Stimulated activated CD8-positive, alpha-beta memory T cell treated with anti-CD3 and anti-CD28 coated beads, Interleukin-12 subunit alpha, Interleukin-12 subunit beta, amount 100 ng/mL, for 4 hours (primary cell): ENCODE measurements around the gene SLC38A11.
"Not testable (repeated sequence)": the region's sequence is repeated elsewhere in the genome, so short reads cannot be mapped to it uniquely, and the experiment has no call there.

ENCODE experiments used
- DNase-seq: peaks from one replicate; pipeline ENCODE4 v3.0.0-alpha.2; 2020; ENCODE audit warnings: low read depth

Gene SLC38A11

GRCh38 chr2:164954954-164955701, at the start of gene SLC38A11:
Gene SLC38A11, minus strand, starts transcription at chr2:164955525. Its CDS starts 278 bp downstream, at chr2:164955247.
- DNase-seq: no peak

- DNase-seq: no peak
These were observed 48.3 kb upstream of the SLC38A11 start for GRCh38 chr2:165003443-165004130.

- no peak for DNase-seq
These were observed 47.3 kb upstream of the SLC38A11 start for GRCh38 chr2:165002638-165003037.

GRCh38 chr2:164994664-164995299, 39.5 kb upstream of the SLC38A11 start:
- not testable (repeated sequence) for DNase-seq

- DNase-seq: no peak
These were observed 38.1 kb upstream of the SLC38A11 start for GRCh38 chr2:164993287-164994016.

DNA sequence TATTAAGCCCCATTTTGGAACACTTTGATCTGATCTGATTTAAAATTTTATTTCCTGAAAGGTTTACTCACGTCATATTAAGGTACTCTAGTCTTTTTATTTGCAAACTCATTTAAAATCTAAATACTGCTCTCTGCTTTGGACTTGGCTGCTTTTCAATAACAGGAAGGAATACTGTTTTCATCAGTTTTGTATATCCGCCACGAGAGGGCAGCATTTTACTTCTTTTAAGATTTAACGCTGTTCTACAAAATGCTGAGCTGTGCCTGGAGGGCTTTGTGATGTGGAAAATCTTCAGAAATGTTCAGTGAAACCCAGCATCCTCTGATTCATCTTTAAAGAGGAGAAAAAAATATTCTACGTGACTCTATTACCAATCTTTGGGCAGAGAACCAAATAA, 37.5 kb upstream of the SLC38A11 start:
- no peak for DNase-seq

GRCh38 chr2:164992093-164992454, 36.7 kb upstream of the SLC38A11 start:
- not testable (repeated sequence) for DNase-seq

GRCh38 chr2:164991361-164992092, 36.2 kb upstream of the SLC38A11 start:
- DNase-seq: not testable (repeated sequence)

DNA sequence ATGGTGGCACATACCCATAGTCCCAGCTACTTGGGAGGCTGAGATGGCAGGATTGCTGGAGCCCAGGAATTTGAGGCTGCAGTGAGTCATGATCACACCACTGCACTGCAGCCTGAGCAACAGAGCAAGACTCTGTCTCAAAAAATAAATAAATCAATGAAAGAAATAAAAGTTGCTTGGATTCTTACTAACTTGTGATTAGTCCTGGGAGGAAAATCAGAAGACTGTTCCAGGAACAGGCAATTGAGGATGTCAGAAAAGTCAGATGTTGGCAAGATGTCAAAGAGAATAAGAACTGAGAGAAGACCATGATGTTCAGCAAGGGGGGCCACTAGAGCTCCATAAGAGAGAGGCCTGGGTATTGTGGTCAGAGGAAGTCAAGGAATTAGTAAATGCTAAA, 35.6 kb upstream of the SLC38A11 start:
- not testable (repeated sequence) for DNase-seq

GRCh38 chr2:164988805-164989204, 33.5 kb upstream of the SLC38A11 start:
- DNase-seq: not testable (repeated sequence)

DNA sequence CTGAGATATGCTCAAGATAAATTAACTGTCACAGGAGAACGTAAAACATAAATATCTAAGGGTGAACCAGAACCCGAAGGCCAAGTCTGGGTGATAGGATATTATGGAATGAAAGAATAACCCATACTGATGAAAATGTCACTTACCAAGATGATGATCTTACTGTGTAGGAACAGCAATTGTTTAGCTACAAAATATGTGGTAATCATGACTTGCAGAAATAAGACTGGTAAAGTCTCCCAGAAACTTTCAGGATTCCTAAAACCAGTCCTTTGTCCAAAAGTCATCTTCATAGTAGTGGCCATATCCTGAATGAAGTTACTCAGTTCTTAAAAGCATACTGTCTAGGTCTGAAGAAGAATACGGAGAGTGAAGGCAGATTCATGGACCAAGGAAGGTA, 30.7 kb upstream of the SLC38A11 start:
- DNase-seq: not testable (repeated sequence)

DNA sequence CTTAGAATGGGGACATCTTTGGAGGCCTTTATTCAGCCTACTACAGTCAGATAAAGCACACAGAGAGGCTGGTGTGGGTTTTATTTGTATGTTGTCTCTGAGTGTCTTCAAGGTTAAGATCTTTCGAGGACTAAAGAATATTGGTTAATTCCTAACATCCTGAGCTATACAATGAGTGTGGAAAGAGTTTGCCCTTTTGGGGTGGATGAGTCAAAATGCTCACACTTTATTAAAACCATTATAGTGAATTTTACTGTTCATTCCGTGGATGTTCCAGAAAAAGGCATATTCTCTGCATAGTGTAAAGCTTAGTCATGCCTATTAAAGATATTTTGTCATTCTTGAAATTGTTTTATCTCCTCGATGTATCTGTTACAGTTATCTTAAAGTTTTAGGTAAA, 29.1 kb upstream of the SLC38A11 start:
- no peak for DNase-seq

DNA sequence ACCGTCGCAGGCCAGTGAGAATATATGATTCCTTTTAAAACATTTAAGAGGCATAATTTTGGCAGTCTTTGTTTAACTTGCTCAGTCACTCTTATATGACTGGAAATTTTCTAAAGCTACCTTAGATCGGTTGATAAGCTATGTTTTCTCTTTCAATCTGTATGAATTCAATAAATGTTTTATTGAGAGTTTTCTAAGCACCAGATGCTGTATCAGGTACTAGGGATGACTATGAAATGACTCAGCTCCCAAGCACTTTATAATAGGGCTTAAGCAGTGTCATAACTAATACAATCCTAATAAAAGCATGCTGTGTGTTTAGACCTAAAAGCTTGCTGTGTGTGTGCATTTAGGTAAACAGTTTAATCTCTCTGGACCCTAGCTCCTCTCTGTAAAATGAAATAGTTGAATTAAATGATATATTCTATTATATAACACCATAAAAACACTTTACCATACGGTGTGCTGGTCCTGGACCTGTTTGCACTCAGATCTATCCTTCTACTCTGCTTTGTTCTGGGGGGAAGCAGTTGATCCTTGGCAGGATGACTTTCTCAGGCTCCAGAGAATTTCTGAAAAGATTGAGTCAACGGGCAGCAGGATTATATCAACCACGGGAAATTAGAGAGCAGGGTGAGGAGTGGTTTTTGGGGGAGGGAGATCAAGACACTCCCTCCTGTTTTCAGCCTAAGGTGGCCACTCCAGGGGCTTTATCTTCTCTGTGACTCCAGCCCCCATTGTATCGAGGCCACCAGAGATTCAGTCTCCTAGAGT, 26.1 kb upstream of the SLC38A11 start:
- no peak for DNase-seq

DNA sequence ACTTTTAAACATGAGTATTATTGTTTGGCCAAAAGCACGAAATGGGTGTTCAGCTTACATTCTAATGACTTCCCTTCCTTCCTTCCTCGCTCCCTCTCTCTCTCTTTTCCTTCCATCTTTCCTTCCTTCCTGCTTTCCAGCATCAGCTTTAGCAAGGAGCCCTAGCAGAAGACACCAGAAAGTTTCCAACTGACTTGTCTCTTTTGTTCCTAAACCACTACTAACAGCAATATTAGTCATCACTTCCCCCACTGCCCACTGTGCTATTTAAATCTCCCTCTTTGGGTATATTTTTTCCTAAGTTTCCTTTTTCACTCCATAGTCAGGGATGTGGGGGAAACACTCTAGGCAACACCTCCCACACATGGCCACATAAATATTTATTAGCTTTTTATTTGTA, 25.4 kb upstream of the SLC38A11 start:
- DNase-seq: not testable (repeated sequence)

DNA sequence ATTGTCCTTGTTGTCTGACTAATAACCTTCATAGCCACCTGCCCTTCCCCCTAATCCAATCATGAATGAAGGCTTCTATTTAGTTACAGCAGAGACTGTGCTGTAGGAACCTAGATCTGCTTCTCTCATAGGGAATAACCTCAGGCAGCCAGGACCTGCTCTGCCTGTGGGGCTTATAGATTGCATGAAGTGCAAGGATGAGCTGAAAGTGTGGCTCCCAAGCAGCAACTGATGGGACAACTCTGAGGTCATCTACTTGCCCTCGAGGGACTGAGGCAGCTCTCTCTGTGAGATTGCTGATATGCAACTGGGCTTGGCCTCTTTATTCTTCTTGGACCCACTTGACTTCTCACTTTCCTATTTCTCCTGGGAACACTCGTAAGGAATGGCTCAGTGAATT, 23.8 kb upstream of the SLC38A11 start:
- DNase-seq: no peak

- not testable (repeated sequence) for DNase-seq
These were observed 21.6 kb upstream of the SLC38A11 start for GRCh38 chr2:164976875-164977470.

DNA sequence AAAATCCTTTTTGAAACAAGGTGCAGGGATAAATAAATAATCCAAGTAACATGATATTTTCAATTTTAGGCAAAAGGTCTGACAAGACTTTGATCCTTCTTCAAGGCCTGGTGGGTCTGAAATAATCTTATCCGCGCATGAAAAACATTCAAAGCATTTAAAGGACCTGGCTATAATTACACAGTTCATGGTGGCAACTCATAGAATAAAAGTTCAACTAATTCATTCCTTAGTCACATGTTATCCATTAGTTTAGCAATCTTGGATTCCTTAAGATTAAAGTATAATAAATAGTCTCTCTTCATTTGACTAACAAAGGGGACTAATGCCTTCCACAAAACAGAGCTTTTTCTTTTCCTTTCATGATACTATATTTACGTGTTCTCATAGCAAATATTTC, 21.0 kb upstream of the SLC38A11 start:
- DNase-seq: no peak

DNA sequence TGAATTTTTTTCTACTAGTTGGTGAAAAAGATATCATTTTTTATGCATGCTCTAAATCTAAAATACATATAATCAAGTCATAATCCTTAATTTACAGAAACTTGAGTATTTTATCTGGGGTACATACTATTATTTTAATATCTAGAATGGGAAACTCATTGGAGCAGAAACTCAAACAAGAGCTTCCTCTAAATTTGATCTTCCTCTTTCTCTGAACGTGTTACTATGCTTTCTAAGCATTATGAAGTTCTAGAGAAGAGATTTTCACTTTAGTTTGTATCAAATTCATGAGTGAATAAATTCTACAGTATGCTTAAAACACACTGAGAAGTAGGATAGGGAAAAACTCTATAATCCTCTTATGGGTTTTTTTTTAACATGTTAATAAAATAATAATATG, 20.6 kb upstream of the SLC38A11 start:
- no peak for DNase-seq

GRCh38 chr2:164974221-164974620, 18.9 kb upstream of the SLC38A11 start:
- no peak for DNase-seq

GRCh38 chr2:164972216-164972615, 16.9 kb upstream of the SLC38A11 start:
- no peak for DNase-seq
